Stimulated activated CD4-positive, alpha-beta T cell treated with anti-CD3 and anti-CD28 coated beads, Interleukin-1b, Interleukin-23, amount 100 ng/mL, for 24 hours (primary cell): ENCODE results near the gene ST6GAL1.
"Not testable (repeated sequence)": the region's sequence is repeated elsewhere in the genome, so short reads cannot be mapped to it uniquely, and the experiment has no call there.

Experiments
- DNase-seq, 4 experiments: peaks; one replicate each; pipeline ENCODE4 v3.0.0-alpha.2; 2020; ENCODE audit warnings: low read depth in 4 of 4, low spot score in 1 of 4

Gene ST6GAL1

DNA sequence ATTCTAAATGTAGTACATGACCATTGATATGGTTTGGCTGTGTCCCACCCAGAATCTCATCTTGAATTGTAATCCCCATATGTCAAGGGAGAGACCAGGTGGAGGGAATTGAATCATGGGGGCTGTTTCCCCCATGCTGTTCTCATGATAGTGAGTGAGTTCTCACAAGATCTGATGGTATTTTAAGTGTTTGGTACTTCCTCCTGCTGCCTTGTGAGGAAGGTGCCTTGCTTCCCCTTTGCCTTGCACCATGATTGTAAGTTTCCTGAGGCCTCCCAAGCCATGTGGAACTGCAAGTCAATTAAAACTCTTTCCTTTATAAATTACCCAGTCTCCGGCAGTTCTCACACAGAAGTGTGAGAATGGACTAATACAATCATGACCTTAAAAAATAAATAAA, 61.8 kb downstream of the ST6GAL1 start:
- DNase-seq: not testable (repeated sequence)

DNA sequence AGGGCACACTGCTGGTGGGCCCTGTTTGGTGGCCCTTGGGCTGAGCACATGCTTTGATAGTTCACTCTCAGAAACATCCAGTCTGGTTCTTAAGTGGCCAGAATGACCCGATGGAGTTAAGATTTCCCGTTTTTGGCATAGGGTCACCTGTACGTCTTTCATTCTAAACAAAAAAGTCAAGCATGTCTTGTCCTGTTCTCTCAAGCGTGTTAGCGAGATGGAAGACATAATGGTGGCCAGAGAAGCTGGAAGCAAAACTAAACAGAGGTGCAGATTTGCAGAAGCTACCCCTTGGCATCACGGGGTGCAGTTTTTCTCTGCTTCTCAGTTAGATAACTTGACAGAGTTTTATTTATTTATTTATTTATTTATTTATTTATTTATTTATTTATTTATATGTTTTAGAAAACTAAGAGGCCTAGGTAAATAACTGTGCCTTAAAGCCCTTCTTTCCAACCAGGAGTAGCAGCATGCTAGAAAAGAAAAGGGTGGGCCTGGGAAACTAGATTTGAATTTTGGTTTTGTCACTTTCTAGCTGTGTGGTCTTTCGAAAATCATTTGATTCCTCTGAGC, 63.0 kb downstream of the ST6GAL1 start:
- no peak for DNase-seq

DNA sequence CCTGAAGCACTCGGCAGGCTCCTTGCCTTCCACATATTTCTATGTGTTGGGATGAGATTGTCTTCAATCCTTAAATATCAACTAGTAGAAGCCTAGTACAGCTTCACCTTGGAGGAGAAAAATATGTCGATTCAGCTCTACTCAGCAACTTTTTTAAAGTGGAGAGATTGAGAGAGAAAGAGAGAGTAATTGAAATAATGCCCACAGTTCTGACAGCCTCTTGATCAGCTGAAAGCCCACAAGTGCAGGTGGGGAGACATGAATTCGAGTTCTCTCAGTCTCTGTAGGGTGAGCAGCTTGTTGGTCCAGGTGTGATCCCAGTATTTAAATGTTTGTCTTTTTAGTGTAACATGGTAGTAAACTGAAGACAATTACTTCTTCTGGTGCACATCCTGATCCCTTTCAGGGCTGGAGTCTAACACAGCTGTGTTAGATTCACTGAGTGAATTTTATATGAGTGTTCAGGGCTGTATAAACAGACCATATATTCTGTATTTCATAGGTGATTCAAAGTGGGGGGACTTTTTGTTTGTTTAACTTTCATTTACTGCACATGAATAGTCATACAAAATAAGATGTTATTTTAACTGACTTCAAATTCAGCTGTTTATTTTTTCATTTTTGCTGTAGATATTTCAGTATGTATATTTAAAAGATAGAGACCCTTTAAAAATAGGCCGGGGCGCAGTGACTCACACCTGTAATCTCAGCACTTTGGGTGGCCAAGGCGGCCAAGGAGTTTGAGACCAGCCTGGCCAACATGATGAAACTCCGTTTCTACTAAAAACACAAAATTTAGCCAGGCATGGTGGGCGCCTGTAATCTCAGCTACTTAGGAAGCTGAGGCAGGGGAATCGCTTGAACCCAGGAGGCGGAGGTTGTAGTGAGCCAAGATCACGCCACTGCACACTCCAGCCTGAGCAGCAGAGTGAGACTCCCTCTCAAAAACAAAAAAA, 64.0 kb downstream of the ST6GAL1 start:
- no peak for DNase-seq

DNA sequence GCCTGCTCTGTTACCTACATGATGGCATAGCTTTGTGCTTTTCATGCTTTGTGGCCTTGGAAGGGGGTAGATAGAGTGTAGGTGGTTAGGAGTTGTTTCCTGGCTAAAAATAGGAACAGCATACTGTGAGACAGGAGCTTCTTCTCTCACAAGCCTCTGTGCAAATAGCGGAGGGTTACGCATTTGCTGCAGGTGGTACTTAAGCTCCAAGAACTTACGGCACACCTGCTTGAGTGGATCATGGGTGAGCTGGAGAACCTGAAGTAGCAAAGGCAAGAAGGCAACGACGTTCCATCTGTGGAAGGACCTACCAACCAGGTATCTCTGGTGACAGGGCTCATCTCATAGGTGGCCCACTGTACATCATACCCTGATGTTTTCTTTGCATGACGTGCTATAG, 66.0 kb downstream of the ST6GAL1 start:
- DNase-seq: no peak

DNA sequence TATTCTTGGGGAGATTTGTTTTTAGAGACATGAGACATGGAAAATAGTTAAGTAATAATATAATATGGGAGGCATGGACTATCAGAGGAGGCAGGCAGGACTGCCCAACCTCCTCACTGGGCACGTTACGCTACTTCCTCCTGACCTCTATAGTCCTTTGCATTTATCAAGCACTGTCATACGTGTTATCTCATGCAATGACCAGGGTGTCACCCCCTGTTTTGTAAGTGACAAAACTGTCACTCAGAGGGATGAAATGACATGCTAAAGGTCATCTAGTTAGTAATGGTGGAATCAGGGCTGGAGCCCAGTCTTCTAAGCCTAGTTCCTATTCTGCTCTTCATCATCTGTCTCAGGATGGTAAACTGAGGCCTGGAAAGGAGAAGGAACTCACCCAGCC, 66.7 kb downstream of the ST6GAL1 start:
- DNase-seq: no peak

DNA sequence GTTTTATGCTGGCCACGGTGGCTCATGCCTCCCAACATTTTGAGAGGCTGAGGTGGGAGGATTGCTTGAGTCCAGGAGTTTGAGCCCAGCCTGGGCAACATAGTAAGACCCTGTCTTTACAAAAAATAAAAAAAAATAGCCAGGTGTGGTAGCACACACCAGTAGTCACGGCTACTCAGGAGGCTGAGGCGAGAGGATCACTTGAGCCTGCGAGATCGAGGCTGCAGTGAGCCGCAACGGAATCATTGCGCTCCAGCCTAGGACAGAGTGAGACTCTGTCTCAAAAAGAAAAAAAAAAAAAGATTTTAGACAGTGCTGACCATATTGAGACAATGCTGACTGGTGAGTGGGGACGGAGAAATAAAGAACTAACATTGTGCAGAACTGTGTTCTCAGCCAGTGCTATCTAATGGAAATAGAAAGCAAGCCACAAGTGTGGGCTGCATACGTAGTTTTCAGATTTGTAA, 67.2 kb downstream of the ST6GAL1 start:
- DNase-seq: no peak

DNA sequence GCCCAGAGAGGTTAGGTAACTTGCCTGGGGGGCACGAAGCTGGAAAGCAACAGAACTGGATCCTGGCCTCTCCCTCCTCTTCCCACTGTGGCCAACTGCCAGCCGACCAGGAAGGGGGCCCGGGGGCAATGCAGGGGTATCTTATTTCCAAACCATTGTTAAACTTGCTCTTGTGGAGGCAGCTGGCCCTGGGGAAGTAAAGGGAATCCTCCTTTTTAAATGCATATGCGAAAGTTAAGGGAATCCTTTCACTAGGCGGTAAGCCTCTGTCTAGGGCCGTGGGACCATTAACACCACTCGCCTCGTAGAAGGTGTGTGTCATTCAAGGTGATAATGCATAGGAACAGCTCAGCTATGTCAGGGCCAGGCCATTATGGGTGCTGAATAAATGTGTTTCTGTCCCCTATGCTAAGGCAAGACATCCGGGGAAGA, 68.6 kb downstream of the ST6GAL1 start:
- DNase-seq: no peak

DNA sequence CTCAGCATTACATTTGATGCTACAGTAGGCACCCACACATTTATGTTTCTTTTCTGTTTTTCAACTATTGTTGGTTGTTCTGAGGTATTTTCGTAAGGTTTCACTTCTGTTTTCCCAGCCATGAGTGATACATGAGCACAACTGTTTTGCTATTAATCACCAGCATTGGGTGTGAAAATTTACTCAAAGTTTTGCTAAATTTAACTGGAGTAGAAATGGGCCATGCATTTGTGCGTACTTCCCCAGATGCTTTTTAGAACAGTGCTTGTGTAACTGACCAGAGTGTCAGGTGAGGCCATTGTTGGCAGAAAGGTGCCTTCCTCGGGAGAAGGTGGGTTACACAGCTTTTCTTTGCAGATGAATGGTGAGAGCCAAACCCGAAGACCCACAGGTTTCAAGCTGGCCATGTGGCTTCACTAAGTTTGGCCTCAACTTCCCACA, 70.4 kb downstream of the ST6GAL1 start:
- no peak for DNase-seq

DNA sequence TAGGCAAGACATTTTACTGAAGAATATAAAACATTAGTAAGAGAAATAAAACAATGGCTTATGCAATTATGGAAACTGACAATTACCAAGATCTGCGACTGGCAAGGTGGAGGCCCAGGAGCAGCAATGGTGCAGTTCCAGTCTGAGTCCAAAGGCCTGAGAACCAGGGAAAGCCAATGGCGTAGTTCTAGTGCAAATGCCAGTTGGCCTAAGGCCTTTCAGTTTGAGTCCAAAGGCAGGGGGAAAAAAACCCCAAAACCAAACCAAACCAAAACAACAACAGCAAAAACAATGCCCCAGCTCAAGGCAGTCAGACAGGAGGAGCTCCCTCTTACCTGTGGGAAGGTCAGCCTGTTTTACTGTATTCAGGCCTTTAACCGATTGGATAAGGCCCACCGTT, 72.6 kb downstream of the ST6GAL1 start:
- DNase-seq: no peak

DNA sequence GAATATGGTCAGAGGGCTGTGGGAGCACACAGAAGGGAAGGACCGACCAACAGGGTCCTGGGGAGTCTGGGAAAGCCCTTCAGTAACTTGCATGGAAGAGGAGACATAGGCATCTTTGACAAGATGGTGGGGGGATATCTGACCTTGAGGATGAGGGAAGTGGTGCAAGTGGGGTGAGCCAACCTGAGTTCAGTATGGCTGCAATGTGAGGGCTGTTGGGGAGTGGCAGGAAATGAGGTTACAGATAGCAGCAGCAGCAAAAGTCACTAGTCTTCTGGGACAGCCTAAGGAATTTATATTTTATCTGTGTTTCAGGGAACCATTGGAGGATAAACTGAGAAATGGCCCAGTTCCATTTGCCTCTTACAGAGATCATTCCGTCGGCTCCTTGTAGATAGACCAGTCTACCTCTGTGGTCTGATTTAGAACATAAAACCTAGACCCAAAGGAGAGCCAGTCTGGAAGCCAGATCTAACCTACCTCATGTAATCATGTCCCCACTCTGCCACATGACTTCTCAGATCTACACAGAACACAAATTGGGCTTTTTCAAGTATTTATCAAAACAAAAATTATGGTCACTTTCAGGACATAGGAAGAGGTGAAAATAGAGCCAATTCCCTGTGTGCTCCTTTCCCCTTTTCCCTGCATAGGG, 75.6 kb downstream of the ST6GAL1 start:
- DNase-seq: no peak

DNA sequence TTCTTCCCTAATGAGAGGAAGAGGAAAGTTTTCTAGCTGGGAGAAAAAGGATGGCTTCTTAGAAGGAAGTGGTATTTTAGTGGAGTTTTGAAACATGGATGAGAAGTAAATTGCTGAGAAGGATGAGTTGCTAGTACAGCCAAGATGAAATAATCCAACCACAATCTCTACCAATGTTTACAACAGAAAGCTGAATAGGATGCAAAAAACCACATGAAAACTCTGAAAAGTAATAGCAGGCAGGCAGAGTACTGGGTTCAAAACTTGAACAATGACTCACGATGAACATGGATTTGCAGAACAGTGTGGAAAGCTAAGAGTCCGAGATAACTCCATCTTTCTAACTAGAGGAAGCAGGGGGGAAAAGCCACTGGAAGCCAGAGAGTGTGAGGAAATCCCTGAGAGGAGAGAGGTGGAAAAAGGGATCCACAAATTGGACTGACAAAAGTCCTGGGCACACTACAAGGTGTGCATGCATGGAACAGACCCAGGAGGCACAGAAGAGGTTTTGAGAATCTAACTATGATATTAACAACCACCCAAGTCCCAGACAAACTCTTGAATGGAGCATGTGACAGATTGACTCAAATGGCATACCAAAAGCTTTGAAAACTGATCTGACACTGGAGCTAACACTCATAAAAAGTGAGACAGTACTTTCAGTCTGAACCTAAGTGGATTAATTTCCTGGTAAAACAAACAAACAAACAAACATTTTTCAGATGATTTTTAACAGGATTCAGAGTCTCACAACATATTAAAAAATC, 76.7 kb downstream of the ST6GAL1 start:
- DNase-seq: no peak

DNA sequence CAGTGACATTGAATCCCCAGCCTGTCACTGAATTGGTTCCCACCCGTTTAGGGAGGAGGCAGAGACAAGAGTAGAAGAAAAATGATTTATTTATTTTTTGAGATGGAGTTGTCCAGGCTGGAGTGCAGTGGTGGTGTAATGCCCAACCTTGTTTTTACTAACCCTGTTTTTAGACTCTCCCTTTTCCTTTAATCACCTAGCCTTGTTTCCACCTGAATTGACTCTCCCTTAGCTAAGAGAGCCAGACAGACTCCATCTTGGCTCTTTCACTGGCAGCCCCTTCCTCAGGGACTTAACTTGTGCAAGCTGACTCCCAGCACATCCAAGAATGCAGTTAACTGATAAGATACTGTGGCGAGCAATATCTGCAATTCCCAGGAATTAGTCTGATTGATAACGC, 80.1 kb downstream of the ST6GAL1 start:
- DNase-seq: not testable (repeated sequence)

DNA sequence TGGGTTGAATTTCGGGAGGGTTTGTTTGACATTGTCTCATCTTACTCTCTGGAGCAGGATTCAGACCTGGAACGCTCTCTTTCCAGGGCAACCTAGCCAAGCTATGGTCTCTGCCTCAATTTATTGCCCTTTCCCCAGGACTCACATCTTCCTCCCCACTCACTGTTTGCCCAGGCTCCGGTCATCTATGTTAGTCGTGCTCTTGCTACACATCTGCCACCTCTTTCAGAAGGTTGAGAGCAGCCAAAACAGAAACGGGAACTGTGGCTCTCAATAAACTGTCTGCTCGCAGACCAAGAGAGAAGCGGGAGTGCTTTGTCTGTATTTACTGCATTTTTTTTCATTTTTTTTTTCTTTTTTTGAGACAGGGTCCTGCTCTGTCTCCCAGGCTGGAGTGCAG, 81.6 kb downstream of the ST6GAL1 start:
- DNase-seq: no peak

DNA sequence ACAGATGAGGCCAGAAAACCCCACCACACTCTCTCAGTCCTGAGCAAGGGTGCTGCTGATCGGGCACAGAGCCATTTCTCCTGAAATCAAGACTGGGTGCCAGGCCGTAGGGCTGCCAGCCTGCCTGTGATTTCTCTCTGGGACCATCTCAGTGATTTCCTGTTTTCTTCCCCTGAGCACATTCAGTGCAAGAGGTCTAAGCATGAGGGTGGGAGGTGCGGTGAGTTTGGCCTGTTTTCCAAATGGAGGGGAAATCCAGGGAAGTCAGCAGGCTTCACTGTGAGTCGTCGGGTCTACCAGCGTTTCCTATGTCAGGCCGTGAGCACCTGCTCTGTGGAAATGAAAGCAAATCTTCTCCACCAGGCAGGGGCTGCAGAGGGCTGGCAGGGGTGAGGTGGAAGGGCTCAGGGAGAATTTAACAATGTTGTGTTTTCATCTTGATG, 82.3 kb downstream of the ST6GAL1 start:
- DNase-seq: peak in 2 of 4 experiments; percentile 20 to 40

DNA sequence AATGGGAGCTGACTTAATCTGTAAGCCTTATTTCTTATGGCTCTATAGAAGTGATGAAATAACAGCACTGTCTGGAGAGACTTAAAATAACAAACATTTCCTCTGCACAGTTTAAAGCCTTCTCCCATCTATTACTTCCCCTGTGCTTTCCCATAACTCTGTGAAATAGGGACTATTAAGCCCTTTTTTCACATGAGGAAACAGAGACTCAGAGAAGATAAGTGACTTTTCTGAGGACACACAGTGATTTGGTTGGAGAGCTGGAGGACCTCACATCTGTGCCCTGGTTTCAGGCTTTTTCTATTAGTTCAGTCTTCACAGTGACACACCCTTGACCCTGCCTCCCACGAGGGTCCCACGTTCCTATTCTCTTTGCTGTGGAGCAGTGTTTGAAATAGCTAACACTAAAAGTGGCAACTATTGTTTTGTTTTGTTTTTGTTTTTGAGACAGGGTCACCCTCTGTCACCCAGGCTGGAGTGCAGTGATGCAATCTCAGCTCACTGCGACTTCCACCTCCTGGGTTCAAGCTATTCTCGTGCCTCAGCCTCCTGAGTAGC, 82.9 kb downstream of the ST6GAL1 start:
- no peak for DNase-seq

DNA sequence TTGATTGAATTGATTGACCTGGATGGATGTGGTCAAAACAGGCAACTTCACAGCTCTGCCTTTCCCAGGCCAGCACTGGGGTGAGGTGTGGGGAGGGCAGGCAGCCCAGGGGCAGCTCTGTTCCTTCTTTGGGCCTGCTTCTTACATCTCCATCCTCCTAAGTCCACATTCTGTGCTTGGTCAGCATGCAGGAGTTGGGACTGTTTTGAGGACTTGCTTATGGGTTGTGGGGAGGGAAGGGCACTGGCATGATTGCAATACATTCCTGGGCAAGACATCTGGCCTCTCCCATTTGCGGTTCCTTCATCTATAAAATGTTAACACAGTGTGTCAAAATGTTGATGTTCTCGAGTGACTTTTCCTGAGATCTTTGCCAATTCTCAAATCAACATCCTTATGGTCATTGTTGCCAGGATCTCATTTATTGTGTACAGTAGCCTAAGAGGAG, 84.1 kb downstream of the ST6GAL1 start:
- DNase-seq: no peak

DNA sequence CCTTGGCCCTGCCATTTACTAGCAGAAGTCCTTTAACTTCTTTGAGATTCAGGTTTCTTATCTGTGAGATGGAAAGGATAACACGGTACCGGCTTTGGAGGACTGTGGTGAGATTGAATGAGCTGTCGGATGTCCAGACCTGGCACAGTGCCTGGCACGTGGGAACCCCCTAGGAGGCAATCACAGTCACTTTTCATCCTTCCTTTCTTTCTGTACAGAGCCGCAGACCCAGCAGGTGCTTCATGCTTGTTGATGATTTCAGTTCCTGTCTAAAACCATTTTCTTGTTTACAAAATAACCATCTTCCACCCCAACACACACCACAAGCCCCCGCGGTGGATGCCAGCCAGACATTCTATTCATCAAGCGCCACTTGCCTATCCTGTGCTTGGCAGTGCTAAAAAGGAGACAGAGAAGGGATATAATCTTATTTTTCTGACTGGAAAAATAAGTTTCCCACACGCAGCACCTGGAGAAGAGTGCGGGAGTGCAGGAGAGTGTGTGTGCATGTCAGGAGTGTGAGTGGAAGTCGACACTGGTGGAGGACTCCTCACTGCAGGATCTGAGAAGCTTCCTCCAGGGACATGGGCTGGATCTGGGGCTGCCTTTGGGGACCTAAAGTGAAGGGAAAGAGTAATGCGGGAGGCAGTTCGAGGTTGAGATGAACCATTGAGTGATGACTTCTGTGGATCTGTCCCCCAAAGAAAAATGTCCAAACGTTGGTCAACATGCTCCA, 85.7 kb downstream of the ST6GAL1 start:
- no peak for DNase-seq

DNA sequence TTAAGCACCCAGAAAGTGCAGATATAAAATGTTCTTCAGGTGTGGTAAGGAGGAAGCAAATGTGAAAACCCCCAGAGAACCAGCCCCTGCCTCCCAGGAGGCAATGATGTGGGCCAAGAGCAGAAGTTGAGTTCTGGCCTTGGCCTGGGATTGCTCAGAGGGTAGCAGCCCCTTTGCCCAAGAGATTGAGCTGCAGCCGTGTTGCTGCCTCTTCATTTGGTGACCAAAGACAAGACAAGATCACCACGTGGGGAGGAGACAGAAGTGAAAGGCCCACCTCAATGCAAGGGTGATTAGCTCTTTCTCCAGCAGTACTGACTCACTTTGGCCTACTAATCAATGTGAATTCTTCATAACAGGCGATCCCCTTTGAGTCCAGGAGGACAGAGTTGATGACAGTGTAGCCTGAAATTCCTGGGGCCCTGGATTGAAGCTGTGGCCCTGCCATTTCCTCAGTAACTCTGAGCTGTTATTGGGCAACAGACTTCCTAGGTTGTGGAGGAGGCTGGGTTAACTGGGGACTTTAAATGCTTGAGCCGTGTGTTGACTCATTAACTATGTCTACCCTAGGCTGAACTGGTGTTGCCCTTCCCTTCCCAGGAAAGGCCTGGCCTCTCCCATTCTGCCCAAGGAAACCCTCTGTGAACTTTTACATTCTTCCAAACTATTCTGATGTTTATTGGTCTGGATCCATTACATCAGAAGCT, 86.5 kb downstream of the ST6GAL1 start:
- DNase-seq: no peak

DNA sequence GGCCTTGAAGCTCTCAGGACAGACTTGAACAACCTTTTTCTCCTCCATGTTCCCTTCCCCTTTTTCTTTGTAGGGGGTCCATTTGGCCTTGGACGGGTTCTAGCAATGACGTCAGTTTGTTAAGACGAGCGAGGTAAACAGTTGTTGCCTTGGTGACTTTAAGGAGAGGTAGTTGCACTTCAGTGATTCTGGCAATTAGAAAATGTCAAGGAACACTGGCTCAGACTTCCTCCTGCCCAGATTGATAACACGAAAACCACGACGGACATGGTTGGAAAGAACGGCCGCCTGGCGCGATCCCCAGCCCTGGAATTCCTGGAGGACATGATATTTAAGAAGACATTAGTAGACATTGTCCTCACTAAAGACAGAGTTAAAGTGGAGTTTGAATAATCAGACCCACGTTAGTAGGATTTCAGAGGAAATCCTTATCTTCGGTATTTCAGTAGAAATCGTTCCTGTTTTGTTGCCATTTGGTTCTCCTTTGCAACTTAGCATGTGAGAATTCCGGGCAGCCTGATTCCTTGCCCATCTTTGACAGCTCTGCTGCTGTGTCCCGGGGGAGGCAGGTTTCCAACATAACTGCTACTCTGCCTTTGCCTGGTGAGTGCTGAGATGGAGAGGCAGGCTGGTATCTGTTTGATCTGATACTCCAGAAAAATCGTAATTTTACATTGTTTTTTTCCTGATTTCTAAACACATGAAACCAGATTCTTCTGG, 87.3 kb downstream of the ST6GAL1 start:
- DNase-seq: no peak
